Measurements from ENCODE around the gene PLSCR4.

GRCh38 chr3:146273721-146274407 lies 23.0 kb upstream of the PLSCR4 start:
- no peak for TF ChIP-seq NFE2L2 (conservative IDR thresholded peaks at IDR 0.05; ENCODE audit: low read length)
- TF ChIP-seq POLR2A (IDR thresholded peaks at IDR 0.05; ENCODE audit: low read length) = no peak
- TF ChIP-seq CTCF (IDR thresholded peaks at IDR 0.05) = no peak

Data from A549 (cell line).